ENCODE measurements around the gene SEC61G.

- TF ChIP-seq, protein P1, sequence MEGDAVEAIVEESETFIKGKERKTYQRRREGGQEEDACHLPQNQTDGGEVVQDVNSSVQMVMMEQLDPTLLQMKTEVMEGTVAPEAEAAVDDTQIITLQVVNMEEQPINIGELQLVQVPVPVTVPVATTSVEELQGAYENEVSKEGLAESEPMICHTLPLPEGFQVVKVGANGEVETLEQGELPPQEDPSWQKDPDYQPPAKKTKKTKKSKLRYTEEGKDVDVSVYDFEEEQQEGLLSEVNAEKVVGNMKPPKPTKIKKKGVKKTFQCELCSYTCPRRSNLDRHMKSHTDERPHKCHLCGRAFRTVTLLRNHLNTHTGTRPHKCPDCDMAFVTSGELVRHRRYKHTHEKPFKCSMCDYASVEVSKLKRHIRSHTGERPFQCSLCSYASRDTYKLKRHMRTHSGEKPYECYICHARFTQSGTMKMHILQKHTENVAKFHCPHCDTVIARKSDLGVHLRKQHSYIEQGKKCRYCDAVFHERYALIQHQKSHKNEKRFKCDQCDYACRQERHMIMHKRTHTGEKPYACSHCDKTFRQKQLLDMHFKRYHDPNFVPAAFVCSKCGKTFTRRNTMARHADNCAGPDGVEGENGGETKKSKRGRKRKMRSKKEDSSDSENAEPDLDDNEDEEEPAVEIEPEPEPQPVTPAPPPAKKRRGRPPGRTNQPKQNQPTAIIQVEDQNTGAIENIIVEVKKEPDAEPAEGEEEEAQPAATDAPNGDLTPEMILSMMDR (IDR thresholded peaks at IDR 0.05), result no peak
- no peak for TF ChIP-seq POLR2A (IDR thresholded peaks at IDR 0.05)
Observed at GRCh38 chr7:54738737-54739136, 20.3 kb downstream of the SEC61G start.

Data from thyroid gland (tissue), 4 donors.